Measurements from ENCODE around the gene ODF2.

- TF ChIP-seq, protein P1, sequence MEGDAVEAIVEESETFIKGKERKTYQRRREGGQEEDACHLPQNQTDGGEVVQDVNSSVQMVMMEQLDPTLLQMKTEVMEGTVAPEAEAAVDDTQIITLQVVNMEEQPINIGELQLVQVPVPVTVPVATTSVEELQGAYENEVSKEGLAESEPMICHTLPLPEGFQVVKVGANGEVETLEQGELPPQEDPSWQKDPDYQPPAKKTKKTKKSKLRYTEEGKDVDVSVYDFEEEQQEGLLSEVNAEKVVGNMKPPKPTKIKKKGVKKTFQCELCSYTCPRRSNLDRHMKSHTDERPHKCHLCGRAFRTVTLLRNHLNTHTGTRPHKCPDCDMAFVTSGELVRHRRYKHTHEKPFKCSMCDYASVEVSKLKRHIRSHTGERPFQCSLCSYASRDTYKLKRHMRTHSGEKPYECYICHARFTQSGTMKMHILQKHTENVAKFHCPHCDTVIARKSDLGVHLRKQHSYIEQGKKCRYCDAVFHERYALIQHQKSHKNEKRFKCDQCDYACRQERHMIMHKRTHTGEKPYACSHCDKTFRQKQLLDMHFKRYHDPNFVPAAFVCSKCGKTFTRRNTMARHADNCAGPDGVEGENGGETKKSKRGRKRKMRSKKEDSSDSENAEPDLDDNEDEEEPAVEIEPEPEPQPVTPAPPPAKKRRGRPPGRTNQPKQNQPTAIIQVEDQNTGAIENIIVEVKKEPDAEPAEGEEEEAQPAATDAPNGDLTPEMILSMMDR (IDR thresholded peaks at IDR 0.05) = no peak
- TF ChIP-seq POLR2A (IDR thresholded peaks at IDR 0.05) = no peak
Observed at GRCh38 chr9:128459011-128459410, 3.2 kb downstream of the ODF2 start.

Measured in thyroid gland (tissue), 4 donors.